HG03469 (cell line): Measurements from ENCODE around the gene DPPA4.
"Not testable (repeated sequence)": the region's sequence is repeated elsewhere in the genome, so short reads cannot be mapped to it uniquely, and the experiment has no call there.

Source experiments
- ATAC-seq: cut with Tn5 transposase; IDR thresholded peaks from one replicate; pipeline ENCODE4 v1.9.1; 2021; ENCODE audit warnings: mild to moderate bottlenecking, moderate library complexity, moderate number of reproducible peaks; ENCODE audit not compliant: unreplicated experiment

DPPA4 gene

GRCh38 chr3:109337393-109337792, at the start of gene DPPA4:
Gene DPPA4, minus strand, starts transcription at chr3:109337546. Its CDS starts 29 bp downstream, at chr3:109337517.
- ATAC-seq: no peak

- no peak for ATAC-seq
Measured at GRCh38 chr3:109385442-109386318, 48.3 kb upstream of the DPPA4 start.

- no peak for ATAC-seq
Measured at GRCh38 chr3:109384164-109384563, 46.8 kb upstream of the DPPA4 start.

GRCh38 chr3:109382588-109382987, 45.2 kb upstream of the DPPA4 start:
- no peak for ATAC-seq

- no peak for ATAC-seq
Measured at GRCh38 chr3:109375975-109376374, 38.6 kb upstream of the DPPA4 start.

- ATAC-seq: not testable (repeated sequence)
Measured at GRCh38 chr3:109374434-109374833, 37.1 kb upstream of the DPPA4 start.

- no peak for ATAC-seq
Measured at GRCh38 chr3:109373933-109374332, 36.6 kb upstream of the DPPA4 start.

GRCh38 chr3:109372639-109373038, 35.3 kb upstream of the DPPA4 start:
- ATAC-seq: no peak

GRCh38 chr3:109369510-109369909, 32.2 kb upstream of the DPPA4 start:
- no peak for ATAC-seq

GRCh38 chr3:109364088-109364487, 26.7 kb upstream of the DPPA4 start:
- ATAC-seq: no peak

- ATAC-seq: no peak
Measured at GRCh38 chr3:109363634-109364033, 26.3 kb upstream of the DPPA4 start.

- no peak for ATAC-seq
Measured at GRCh38 chr3:109362823-109363222, 25.5 kb upstream of the DPPA4 start.

GRCh38 chr3:109358809-109359208, 21.5 kb upstream of the DPPA4 start:
- not testable (repeated sequence) for ATAC-seq

GRCh38 chr3:109356442-109357155, 19.3 kb upstream of the DPPA4 start:
- ATAC-seq: no peak

GRCh38 chr3:109355625-109356441, 18.5 kb upstream of the DPPA4 start:
- ATAC-seq: no peak

- no peak for ATAC-seq
Measured at GRCh38 chr3:109353057-109353456, 15.7 kb upstream of the DPPA4 start.

GRCh38 chr3:109351231-109351630, 13.9 kb upstream of the DPPA4 start:
- no peak for ATAC-seq

- ATAC-seq: no peak
Measured at GRCh38 chr3:109346770-109347295, 9.5 kb upstream of the DPPA4 start.

- no peak for ATAC-seq
Measured at GRCh38 chr3:109346099-109346498, 8.8 kb upstream of the DPPA4 start.

GRCh38 chr3:109339714-109340648, 2.6 kb upstream of the DPPA4 start:
- ATAC-seq: no peak
